Stimulated activated naive B cell treated with anti-CD40 and anti-IgM and Interleukin-4, amounts not matched to agents 10 μg/mL and 1 μg/mL and 100 μg/mL, for 72 hours (primary cell): ENCODE results near the gene FAM20A.

Experiments used
- ATAC-seq, 2 donors: fragments of 150-1000 bp; cut with Tn5 transposase; replicated peaks; 2 replicates each; pipeline ENCODE4 v1.10.0; 2021; ENCODE audit warnings: moderate library complexity in 1 of 2
- DNase-seq: peaks from one replicate; pipeline ENCODE4 v3.0.0; 2021
- H3K27ac Mint-ChIP-seq: one replicate; pipeline ENCODE4 v1.8.0; 2022; ENCODE audit warnings: mild to moderate bottlenecking, mixed read lengths
- H3K27me3 Mint-ChIP-seq, 2 donors: one replicate each; pipeline ENCODE4 v1.8.0; 2022; ENCODE audit warnings: mixed read lengths in 2 of 2
- H3K36me3 Mint-ChIP-seq, 2 donors: one replicate each; pipeline ENCODE4 v1.8.0; 2022; ENCODE audit warnings: mixed read lengths in 2 of 2, mild to moderate bottlenecking in 1 of 2
- H3K4me1 Mint-ChIP-seq, 2 donors: one replicate each; pipeline ENCODE4 v1.8.0; 2022; ENCODE audit warnings: mixed read lengths in 2 of 2, mild to moderate bottlenecking in 1 of 2
- H3K4me3 Mint-ChIP-seq, 2 donors: one replicate each; pipeline ENCODE4 v1.8.0; 2022; ENCODE audit warnings: mild to moderate bottlenecking in 2 of 2, mixed read lengths in 2 of 2, moderate library complexity in 1 of 2
- H3K9me3 Mint-ChIP-seq, 2 donors: one replicate each; pipeline ENCODE4 v1.8.0; 2022; ENCODE audit warnings: mixed read lengths in 2 of 2, mild to moderate bottlenecking in 1 of 2

FAM20A gene

GRCh38 chr17:68600931-68601564 is at the start of gene FAM20A:
TSS of gene FAM20A (minus strand) at chr17:68601367. CDS start at chr17:68600666, 701 bp downstream.
- DNase-seq (no peak), ATAC-seq (peak; percentile 34 to 37)
- Mint-ChIP-seq H3K27ac (no peak within 1 kb of the TSS), H3K27me3 (peaks cover 64 to 71% of the 10 kb centered on the region in 2 donors), H3K4me3 (peak within 1 kb of the TSS; percentile 54 to 77), H3K9me3 (peaks cover 5 to 6% of the 10 kb centered on the region in 2 donors), H3K4me1 (peaks cover 17 to 38% of the 10 kb centered on the region in 2 donors), H3K36me3 (peaks cover 0 to 2% of the 10 kb centered on the region in 2 donors)

GRCh38 chr17:68649324-68649723 is 48.2 kb upstream of the FAM20A start:
- no peak for ATAC-seq
- peaks cover 0 to 4% of the 10 kb centered on the region in 2 donors for H3K36me3 Mint-ChIP-seq

GRCh38 chr17:68646626-68647526 is 45.7 kb upstream of the FAM20A start:
- Mint-ChIP-seq H3K27me3 (peaks cover 22 to 36% of the 10 kb centered on the region in 2 donors), H3K9me3 (peaks cover 5 to 6% of the 10 kb centered on the region in 2 donors), H3K36me3 (peaks cover 0 to 4% of the 10 kb centered on the region in 2 donors), H3K4me3 (no peak overlapping the region), H3K4me1 (no peaks in the 10 kb centered on the region), H3K27ac (no peak overlapping the region)
- DNase-seq (no peak), ATAC-seq (no peak)

More at GRCh38 chr17:68649324-68649723, 48.2 kb upstream of the FAM20A start:
- Mint-ChIP-seq H3K9me3 (peaks cover 5 to 6% of the 10 kb centered on the region in 2 donors), H3K4me1 (no peaks in the 10 kb centered on the region), H3K27ac (no peak overlapping the region), H3K4me3 (no peak overlapping the region), H3K27me3 (peaks cover 9 to 18% of the 10 kb centered on the region in 2 donors)
- no peak for DNase-seq

- ATAC-seq (no peak), DNase-seq (no peak)
- H3K4me3 Mint-ChIP-seq, result no peak overlapping the region
- peaks cover 22 to 43% of the 10 kb centered on the region in 2 donors for H3K27me3 Mint-ChIP-seq
- peaks cover 3 to 4% of the 10 kb centered on the region in 2 donors for H3K9me3 Mint-ChIP-seq
- no peak overlapping the region for H3K27ac Mint-ChIP-seq
- no peaks in the 10 kb centered on the region for H3K4me1 Mint-ChIP-seq
- peaks cover 0 to 1% of the 10 kb centered on the region in 2 donors for H3K36me3 Mint-ChIP-seq
Measured at GRCh38 chr17:68642118-68642412, 40.9 kb upstream of the FAM20A start.

- Mint-ChIP-seq H3K4me1 (no peaks in the 10 kb centered on the region), H3K9me3 (peaks cover 3 to 8% of the 10 kb centered on the region in 2 donors), H3K27ac (no peak overlapping the region), H3K36me3 (peaks cover 0 to 1% of the 10 kb centered on the region in 2 donors), H3K4me3 (no peak overlapping the region), H3K27me3 (peaks cover 22 to 43% of the 10 kb centered on the region in 2 donors)
- DNase-seq, result no peak
- no peak for ATAC-seq
Measured at GRCh38 chr17:68641276-68642117, 40.3 kb upstream of the FAM20A start.

GRCh38 chr17:68640242-68640989 is 39.2 kb upstream of the FAM20A start:
- DNase-seq, result no peak
- H3K9me3 Mint-ChIP-seq, result peaks cover 6 to 14% of the 10 kb centered on the region in 2 donors
- no peak overlapping the region for H3K27ac Mint-ChIP-seq
- no peaks in the 10 kb centered on the region for H3K4me1 Mint-ChIP-seq
- peaks cover 21 to 38% of the 10 kb centered on the region in 2 donors for H3K27me3 Mint-ChIP-seq
- no peak overlapping the region for H3K4me3 Mint-ChIP-seq
- ATAC-seq, result no peak
- peaks cover 0 to 1% of the 10 kb centered on the region in 2 donors for H3K36me3 Mint-ChIP-seq

- Mint-ChIP-seq H3K4me3 (no peak overlapping the region), H3K36me3 (peaks cover 0 to 1% of the 10 kb centered on the region in 2 donors), H3K27ac (no peak overlapping the region), H3K4me1 (no peaks in the 10 kb centered on the region), H3K9me3 (peaks cover 10 to 17% of the 10 kb centered on the region in 2 donors), H3K27me3 (no peaks in the 10 kb centered on the region)
- no peak for DNase-seq
- no peak for ATAC-seq
Measured at GRCh38 chr17:68634345-68634876, 33.2 kb upstream of the FAM20A start.

- no peak overlapping the region for H3K4me3 Mint-ChIP-seq
- no peak overlapping the region for H3K27ac Mint-ChIP-seq
- H3K36me3 Mint-ChIP-seq, result no peaks in the 10 kb centered on the region
- no peaks in the 10 kb centered on the region for H3K9me3 Mint-ChIP-seq
- H3K4me1 Mint-ChIP-seq, result no peaks in the 10 kb centered on the region
- peaks cover 5 to 24% of the 10 kb centered on the region in 2 donors for H3K27me3 Mint-ChIP-seq
- DNase-seq (no peak), ATAC-seq (no peak)
Measured at GRCh38 chr17:68628576-68628957, 27.4 kb upstream of the FAM20A start.

- no peak overlapping the region for H3K4me3 Mint-ChIP-seq
- no peaks in the 10 kb centered on the region for H3K36me3 Mint-ChIP-seq
- ATAC-seq (no peak), DNase-seq (no peak)
- H3K27me3 Mint-ChIP-seq, result peaks cover 5 to 24% of the 10 kb centered on the region in 2 donors
- H3K9me3 Mint-ChIP-seq, result no peaks in the 10 kb centered on the region
- H3K4me1 Mint-ChIP-seq, result no peaks in the 10 kb centered on the region
- H3K27ac Mint-ChIP-seq, result no peak overlapping the region
Measured at GRCh38 chr17:68627956-68628575, 26.9 kb upstream of the FAM20A start.

GRCh38 chr17:68624381-68624780 is 23.2 kb upstream of the FAM20A start:
- Mint-ChIP-seq H3K4me3 (no peak overlapping the region), H3K27me3 (peaks cover 16 to 39% of the 10 kb centered on the region in 2 donors), H3K36me3 (no peaks in the 10 kb centered on the region), H3K27ac (no peak overlapping the region), H3K4me1 (no peaks in the 10 kb centered on the region), H3K9me3 (peaks cover 4 to 8% of the 10 kb centered on the region in 2 donors)
- no peak for DNase-seq
- no peak for ATAC-seq

- Mint-ChIP-seq H3K9me3 (peaks cover 4 to 8% of the 10 kb centered on the region in 2 donors), H3K4me3 (no peak overlapping the region), H3K27ac (no peak overlapping the region), H3K36me3 (no peaks in the 10 kb centered on the region), H3K4me1 (no peaks in the 10 kb centered on the region), H3K27me3 (peaks cover 18 to 39% of the 10 kb centered on the region in 2 donors)
- no peak for DNase-seq
- no peak for ATAC-seq
Measured at GRCh38 chr17:68623811-68624210, 22.6 kb upstream of the FAM20A start.

- ATAC-seq, result no peak
- Mint-ChIP-seq H3K4me1 (no peaks in the 10 kb centered on the region), H3K4me3 (no peak overlapping the region), H3K27ac (no peak overlapping the region), H3K9me3 (peaks cover 8 to 11% of the 10 kb centered on the region in 2 donors), H3K27me3 (peaks cover 20 to 32% of the 10 kb centered on the region in 2 donors), H3K36me3 (no peaks in the 10 kb centered on the region)
- DNase-seq, result no peak
Measured at GRCh38 chr17:68622423-68622822, 21.3 kb upstream of the FAM20A start.

GRCh38 chr17:68621065-68621464 is 19.9 kb upstream of the FAM20A start:
- Mint-ChIP-seq H3K27me3 (peaks cover 21 to 25% of the 10 kb centered on the region in 2 donors), H3K4me1 (no peaks in the 10 kb centered on the region), H3K9me3 (peaks cover 8 to 11% of the 10 kb centered on the region in 2 donors), H3K27ac (no peak overlapping the region), H3K36me3 (no peaks in the 10 kb centered on the region), H3K4me3 (no peak overlapping the region)
- ATAC-seq (no peak), DNase-seq (no peak)
